ENCODE measurements around the gene MS4A1. TPM values are rescaled to one million over a fixed set of nuclear protein-coding genes. Genes with fewer than 3 reads are reported as not detected.

Gene MS4A1
- total RNA-seq (2021; fragmentation: NEBNext Ultra II Directional; extraction: Animal tissue kit (Norgen Biotek cat#: 25700)) (not detected in 2 replicates), polyA plus RNA-seq (2011; rRNA removed) (not detected in 2 replicates), polyA minus RNA-seq (2011; rRNA and poly(A)+ RNA removed) (0.57 TPM in 1 of 2 replicates, not detected in the other)
- 0.39 TPM for polyA plus RNA-seq (2011; cell fraction: cytosol; rRNA removed)
- polyA plus RNA-seq (2011; cell fraction: nucleus; rRNA removed): not detected
- not detected in 4 replicates for polyA plus RNA-seq (2012, experiment 1 of 2)
- polyA plus RNA-seq (2012, experiment 2 of 2): not detected
- not detected for polyA plus RNA-seq (2013, experiment 1 of 2)
- not detected for polyA plus RNA-seq (2013, experiment 2 of 2)
- not detected for polyA minus RNA-seq (2011; cell fraction: cytosol; rRNA and poly(A)+ RNA removed)
- not detected for polyA minus RNA-seq (2011; cell fraction: nucleus; rRNA and poly(A)+ RNA removed)
- long read RNA-seq, experiment 1: 0 reads
- long read RNA-seq, experiment 2: 0 reads

- Histone ChIP-seq H3K9me3 (ENCODE audit: insufficient read depth in 2 of 2, low read depth in 1 of 2, low read length in 1 of 2) (peaks cover 0 to 8% of the 10 kb centered on the region in 2 experiments; a peak in 2 of 4 replicates), H3K79me1 (ENCODE audit: low read depth, low read length) (no peaks in the 10 kb centered on the region), H3K27me3 (replicated peaks in 1 of 4; ENCODE audit: control insufficient read depth in 3 of 4, extremely low read depth in 1 of 4, insufficient read depth in 3 of 4, low read length in 3 of 4) (no peaks in the 10 kb centered on the region), H2AK5ac (ENCODE audit: low read depth, low read length) (no peak within 1 kb of the TSS), H3K9ac (replicated peaks in 1 of 4; ENCODE audit: extremely low read depth in 1 of 4, low read depth in 3 of 4, low read length in 3 of 4) (no peak within 1 kb of the TSS), H3K23me2 (ENCODE audit: low read depth, low read length) (no peaks in the 10 kb centered on the region), H3K4ac (replicated peaks; ENCODE audit: insufficient read length, low read depth, low read length) (no peak within 1 kb of the TSS), H2BK15ac (ENCODE audit: low read length) (no peak within 1 kb of the TSS), H2BK12ac (ENCODE audit: low read depth, low read length) (no peak within 1 kb of the TSS), H3K79me2 (ENCODE audit: control insufficient read depth in 1 of 2, insufficient read depth in 2 of 2, low read length in 2 of 2) (no peaks in the 10 kb centered on the region), H4K5ac (ENCODE audit: insufficient read length, low read depth, low read length) (no peak within 1 kb of the TSS), H2BK120ac (replicated peaks; ENCODE audit: low read depth, low read length) (no peak within 1 kb of the TSS), H3K36me3 (ENCODE audit: control insufficient read depth in 2 of 4, insufficient read depth in 4 of 4, low read length in 3 of 4) (no peaks in the 10 kb centered on the region), H3K4me2 (ENCODE audit: insufficient read depth in 1 of 2, low read depth in 2 of 2, low read length in 2 of 2) (no peak within 1 kb of the TSS), H3K56ac (replicated peaks; ENCODE audit: insufficient read length, low read depth, low read length) (no peak within 1 kb of the TSS), H4K8ac (ENCODE audit: extremely low read depth, insufficient read depth, low read length) (no peak within 1 kb of the TSS), H4K91ac (replicated peaks; ENCODE audit: insufficient read length, low read length) (no peak within 1 kb of the TSS), H3K18ac (ENCODE audit: extremely low read depth, low read length) (no peak within 1 kb of the TSS), H3K14ac (ENCODE audit: insufficient read length) (no peak within 1 kb of the TSS), H2BK20ac (ENCODE audit: low read length) (no peak within 1 kb of the TSS), H3K4me3 (ENCODE audit: extremely low read depth in 1 of 4, insufficient read depth in 2 of 4, low read depth in 3 of 4, low read length in 4 of 4) (no peak within 1 kb of the TSS), H2BK5ac (ENCODE audit: low read depth, low read length) (no peak within 1 kb of the TSS), H2AFZ (ENCODE audit: low read length) (no peak within 1 kb of the TSS), H3K27ac (ENCODE audit: low read depth, low read length) (no peak within 1 kb of the TSS), H3K23ac (ENCODE audit: insufficient read length) (no peak within 1 kb of the TSS), H3K4me1 (replicated peaks in 1 of 4; ENCODE audit: control insufficient read depth in 3 of 4, insufficient read depth in 4 of 4, low read length in 3 of 4) (no peaks in the 10 kb centered on the region), H4K20me1 (replicated peaks in 1 of 2; ENCODE audit: control insufficient read depth in 1 of 2, insufficient read depth in 2 of 2, low read length in 2 of 2) (no peaks in the 10 kb centered on the region)
- TF ChIP-seq, protein P1, sequence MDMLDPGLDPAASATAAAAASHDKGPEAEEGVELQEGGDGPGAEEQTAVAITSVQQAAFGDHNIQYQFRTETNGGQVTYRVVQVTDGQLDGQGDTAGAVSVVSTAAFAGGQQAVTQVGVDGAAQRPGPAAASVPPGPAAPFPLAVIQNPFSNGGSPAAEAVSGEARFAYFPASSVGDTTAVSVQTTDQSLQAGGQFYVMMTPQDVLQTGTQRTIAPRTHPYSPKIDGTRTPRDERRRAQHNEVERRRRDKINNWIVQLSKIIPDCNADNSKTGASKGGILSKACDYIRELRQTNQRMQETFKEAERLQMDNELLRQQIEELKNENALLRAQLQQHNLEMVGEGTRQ (IDR thresholded peaks at IDR 0.05; ENCODE audit: low read length): no peak
- no peak for TF ChIP-seq KDM4A (IDR thresholded peaks at IDR 0.05; ENCODE audit: low read depth, low read length, severe bottlenecking)
- FAIRE-seq: no peak
- ChIA-PET CTCF (ENCODE audit: partially characterized antibody) (no interaction called here), POLR2A (ENCODE audit: partially characterized antibody) (no interaction called here)
- WGBS, 2 experiments (ENCODE audit: extremely low coverage in 1 of 2, insufficient coverage in 1 of 2, insufficient read length in 1 of 2, insufficient replicate concordance in 2 of 2, low coverage in 1 of 2, low lambda C conversion rate in 2 of 2, missing lambda C conversion rate in 1 of 2): 68% methylated on average over 4 of the region's 4 CpGs; no CpG with 5 or more reads in 1 of the 2 experiments
- no peak for DNase-seq (ENCODE audit: low read depth in 1 of 2, low spot score in 2 of 2)
Observed at GRCh38 chr11:60455531-60456042, at the start of gene MS4A1. Gene MS4A1, plus strand, starts transcription at chr11:60455847. Its CDS starts 6,528 bp downstream, at chr11:60462375.

Measured in H1 (cell line).